Measurements from ENCODE around the gene NXF2B. TPM values are rescaled to one million over a fixed set of nuclear protein-coding genes. Genes with fewer than 3 reads are reported as not detected.
"Not testable (repeated sequence)": the region's sequence is repeated elsewhere in the genome, so short reads cannot be mapped to it uniquely, and the experiment has no call there.

Gene NXF2B
- total RNA-seq: not detected

GRCh38 chrX:102439908-102440307 lies at the start of gene NXF2B:
Gene NXF2B (minus strand): TSS chrX:102440008. CDS start chrX:102380036, 59,972 bp downstream.
- DNase-seq (ENCODE audit: low spot score in 2 of 2); FAIRE-seq: not testable (repeated sequence)

GRCh38 chrX:102478765-102479164 lies 39.0 kb upstream of the NXF2B start:
- not testable (repeated sequence) for FAIRE-seq; DNase-seq (ENCODE audit: low spot score in 2 of 2)

- FAIRE-seq; DNase-seq (ENCODE audit: low spot score in 2 of 2): not testable (repeated sequence)
Measured at GRCh38 chrX:102471762-102472220, 32.0 kb upstream of the NXF2B start, which contains the start of gene TCP11X2. Gene TCP11X2 (minus strand): TSS chrX:102471812.

- FAIRE-seq; DNase-seq (ENCODE audit: low spot score in 2 of 2): not testable (repeated sequence)
Measured at GRCh38 chrX:102470215-102470614, 30.4 kb upstream of the NXF2B start.

GRCh38 chrX:102458615-102459014 lies 18.8 kb upstream of the NXF2B start:
- not testable (repeated sequence) for FAIRE-seq; DNase-seq (ENCODE audit: low spot score in 2 of 2)

- not testable (repeated sequence) for DNase-seq (ENCODE audit: low spot score in 2 of 2); FAIRE-seq
Measured at GRCh38 chrX:102414493-102414892, 25.3 kb downstream of the NXF2B start.

GRCh38 chrX:102345916-102346315 lies 93.9 kb downstream of the NXF2B start:
- DNase-seq (ENCODE audit: low spot score in 2 of 2): peak in 1 of 2 donors; percentile 1

GRCh38 chrX:102341867-102342266 lies 97.9 kb downstream of the NXF2B start:
- peak; percentile 44 for FAIRE-seq
- DNase-seq (ENCODE audit: low spot score in 2 of 2): no peak

More at GRCh38 chrX:102345916-102346315, 93.9 kb downstream of the NXF2B start:
- no peak for FAIRE-seq

- FAIRE-seq (no peak), DNase-seq (ENCODE audit: low spot score in 2 of 2) (no peak)
Measured at GRCh38 chrX:102339312-102340298, 100.2 kb downstream of the NXF2B start.

GRCh38 chrX:102338162-102338561 lies 101.6 kb downstream of the NXF2B start:
- DNase-seq (ENCODE audit: low spot score in 2 of 2) (no peak), FAIRE-seq (no peak)

Other genes starting within 250 kb of the NXF2B start
- gene TCP11X1, start 224.7 kb downstream of the NXF2B start, total RNA-seq: not detected
- gene NXF2, start 192.8 kb downstream of the NXF2B start, total RNA-seq: not detected
- not detected for gene TCP11X2, start 31.8 kb upstream of the NXF2B start, total RNA-seq
- 220 TPM for gene TMSB15A, start 76.7 kb upstream of the NXF2B start, total RNA-seq
- 42.8 TPM for gene ARMCX5, start 159.5 kb upstream of the NXF2B start, total RNA-seq
- gene GPRASP1, start 211.5 kb upstream of the NXF2B start, total RNA-seq: 31.0 TPM

Data from frontal cortex (tissue), 4 donors.